ENCODE results near the gene ZNF148.

Gene ZNF148

DNA sequence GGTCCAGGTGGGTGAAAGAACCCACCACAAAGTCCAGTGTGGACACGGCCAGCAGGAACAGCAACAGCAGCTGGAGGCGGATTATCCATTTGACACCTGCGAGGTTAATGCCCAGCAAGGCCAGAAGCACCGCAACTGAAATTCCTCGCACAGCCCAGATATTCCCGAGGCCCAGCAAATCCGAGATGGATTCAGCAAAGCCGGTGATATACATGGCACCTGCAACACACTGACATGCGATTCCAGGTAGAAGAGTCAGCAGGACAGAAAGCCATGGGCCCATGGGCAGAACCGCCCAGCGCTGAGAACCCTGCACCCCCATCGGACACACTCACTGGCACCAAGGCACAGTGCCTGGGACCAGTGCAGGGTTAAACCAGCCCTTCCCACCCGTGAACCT is 197.4 kb downstream of the ZNF148 start:
- H3K27ac ChIP-seq = no peak overlapping the region
- no peak overlapping the region for H3K4me3 ChIP-seq

All from skin epidermis (tissue), 12 donors.